ENCODE results near the gene CLCN1.

The CLCN1 gene

GRCh38 chr7:143376396-143376795, 60.5 kb downstream of the CLCN1 start:
- peak overlapping the region; percentile 92 for H3K27ac Mint-ChIP-seq
- H3K36me3 Mint-ChIP-seq (ENCODE audit: low read depth) = no peaks in the 10 kb centered on the region
- no peak overlapping the region for H3K4me3 Mint-ChIP-seq
- no peaks in the 10 kb centered on the region for H3K9me3 Mint-ChIP-seq
- no peak for DNase-seq
- H3K4me1 Mint-ChIP-seq (ENCODE audit: low read depth) = peaks cover 72% of the 10 kb centered on the region
- no peaks in the 10 kb centered on the region for H3K27me3 Mint-ChIP-seq

GRCh38 chr7:143379611-143380259, 63.8 kb downstream of the CLCN1 start:
- H3K4me1 Mint-ChIP-seq (ENCODE audit: low read depth) = peaks cover 47% of the 10 kb centered on the region
- no peak for DNase-seq

GRCh38 chr7:143380260-143380645, 64.3 kb downstream of the CLCN1 start:
- DNase-seq = peak; percentile 94
- Mint-ChIP-seq H3K4me3 (peak overlapping the region; percentile 82), H3K27me3 (no peaks in the 10 kb centered on the region), H3K36me3 (ENCODE audit: low read depth) (no peaks in the 10 kb centered on the region), H3K27ac (peak overlapping the region; percentile 92), H3K4me1 (ENCODE audit: low read depth) (peaks cover 42% of the 10 kb centered on the region), H3K9me3 (no peaks in the 10 kb centered on the region)

More at GRCh38 chr7:143379611-143380259, 63.8 kb downstream of the CLCN1 start:
- Mint-ChIP-seq H3K36me3 (ENCODE audit: low read depth) (no peaks in the 10 kb centered on the region), H3K27ac (peak overlapping the region; percentile 92), H3K27me3 (no peaks in the 10 kb centered on the region), H3K9me3 (no peaks in the 10 kb centered on the region), H3K4me3 (peak overlapping the region; percentile 82)

- H3K27ac Mint-ChIP-seq = peak within 1 kb of the TSS; percentile 92
Measured at GRCh38 chr7:143380646-143381426, 64.9 kb downstream of the CLCN1 start, which contains the start of gene ZYX. TSS of gene ZYX (plus strand) at chr7:143381345. CDS start at chr7:143381572, 227 bp downstream.

GRCh38 chr7:143381427-143382125, 65.7 kb downstream of the CLCN1 start:
- peaks cover 29% of the 10 kb centered on the region for H3K4me1 Mint-ChIP-seq (ENCODE audit: low read depth)
- H3K9me3 Mint-ChIP-seq = no peaks in the 10 kb centered on the region
- H3K27ac Mint-ChIP-seq = peak overlapping the region; percentile 66
- H3K36me3 Mint-ChIP-seq (ENCODE audit: low read depth) = no peaks in the 10 kb centered on the region
- H3K4me3 Mint-ChIP-seq = peak overlapping the region; percentile 79
- H3K27me3 Mint-ChIP-seq = no peaks in the 10 kb centered on the region
- DNase-seq = no peak

More at GRCh38 chr7:143380646-143381426, 64.9 kb downstream of the CLCN1 start, which contains the start of gene ZYX:
- Mint-ChIP-seq H3K9me3 (no peaks in the 10 kb centered on the region), H3K27me3 (no peaks in the 10 kb centered on the region), H3K4me3 (peak within 1 kb of the TSS; percentile 82), H3K4me1 (ENCODE audit: low read depth) (peaks cover 36% of the 10 kb centered on the region), H3K36me3 (ENCODE audit: low read depth) (no peaks in the 10 kb centered on the region)
- peak; percentile 93 for DNase-seq

- H3K27ac Mint-ChIP-seq = peak overlapping the region; percentile 66
- H3K36me3 Mint-ChIP-seq (ENCODE audit: low read depth) = no peaks in the 10 kb centered on the region
- H3K9me3 Mint-ChIP-seq = no peaks in the 10 kb centered on the region
- DNase-seq = peak; percentile 33
- peaks cover 24% of the 10 kb centered on the region for H3K4me1 Mint-ChIP-seq (ENCODE audit: low read depth)
- peak overlapping the region; percentile 79 for H3K4me3 Mint-ChIP-seq
- H3K27me3 Mint-ChIP-seq = no peaks in the 10 kb centered on the region
Measured at GRCh38 chr7:143382126-143382790, 66.3 kb downstream of the CLCN1 start.

- no peaks in the 10 kb centered on the region for H3K9me3 Mint-ChIP-seq
- peak overlapping the region; percentile 66 for H3K27ac Mint-ChIP-seq
- peaks cover 6% of the 10 kb centered on the region for H3K36me3 Mint-ChIP-seq (ENCODE audit: low read depth)
- H3K27me3 Mint-ChIP-seq = no peaks in the 10 kb centered on the region
- peak overlapping the region; percentile 79 for H3K4me3 Mint-ChIP-seq
- no peak for DNase-seq
- H3K4me1 Mint-ChIP-seq (ENCODE audit: low read depth) = peaks cover 26% of the 10 kb centered on the region
Measured at GRCh38 chr7:143382791-143383641, 67.1 kb downstream of the CLCN1 start.

- H3K27ac Mint-ChIP-seq = peak overlapping the region; percentile 66
- peaks cover 11% of the 10 kb centered on the region for H3K36me3 Mint-ChIP-seq (ENCODE audit: low read depth)
- H3K4me1 Mint-ChIP-seq (ENCODE audit: low read depth) = peaks cover 20% of the 10 kb centered on the region
- peak overlapping the region; percentile 79 for H3K4me3 Mint-ChIP-seq
- H3K9me3 Mint-ChIP-seq = no peaks in the 10 kb centered on the region
- H3K27me3 Mint-ChIP-seq = no peaks in the 10 kb centered on the region
- no peak for DNase-seq
Measured at GRCh38 chr7:143383642-143383957, 67.7 kb downstream of the CLCN1 start.

- Mint-ChIP-seq H3K9me3 (no peaks in the 10 kb centered on the region), H3K36me3 (ENCODE audit: low read depth) (peaks cover 16% of the 10 kb centered on the region)
Measured at GRCh38 chr7:143384148-143384547, 68.2 kb downstream of the CLCN1 start.

GRCh38 chr7:143384661-143385631, 69.0 kb downstream of the CLCN1 start:
- Mint-ChIP-seq H3K36me3 (ENCODE audit: low read depth) (peaks cover 24% of the 10 kb centered on the region), H3K9me3 (no peaks in the 10 kb centered on the region), H3K4me1 (ENCODE audit: low read depth) (peaks cover 18% of the 10 kb centered on the region), H3K27me3 (no peaks in the 10 kb centered on the region), H3K4me3 (no peak overlapping the region), H3K27ac (no peak overlapping the region)
- no peak for DNase-seq

More at GRCh38 chr7:143384148-143384547, 68.2 kb downstream of the CLCN1 start:
- Mint-ChIP-seq H3K27me3 (no peaks in the 10 kb centered on the region), H3K4me3 (no peak overlapping the region), H3K4me1 (ENCODE audit: low read depth) (peaks cover 18% of the 10 kb centered on the region), H3K27ac (no peak overlapping the region)
- DNase-seq = no peak

- no peak overlapping the region for H3K4me3 Mint-ChIP-seq
- H3K9me3 Mint-ChIP-seq = no peaks in the 10 kb centered on the region
- H3K4me1 Mint-ChIP-seq (ENCODE audit: low read depth) = peaks cover 21% of the 10 kb centered on the region
- DNase-seq = peak; percentile 50
- H3K27ac Mint-ChIP-seq = no peak overlapping the region
- peaks cover 35% of the 10 kb centered on the region for H3K36me3 Mint-ChIP-seq (ENCODE audit: low read depth)
- H3K27me3 Mint-ChIP-seq = no peaks in the 10 kb centered on the region
Measured at GRCh38 chr7:143385891-143386781, 70.2 kb downstream of the CLCN1 start.
